ENCODE data around the gene PCDHB15.

GRCh38 chr5:141199359-141200235 lies 45.6 kb upstream of the PCDHB15 start, which contains the start of gene PCDHB11:
- TF ChIP-seq POLR2AphosphoS5 (IDR thresholded peaks at IDR 0.05; ENCODE audit: low read depth, low read length) (no peak), POLR2A (IDR thresholded peaks at IDR 0.05; ENCODE audit: low read depth, low read length) (no peak), TAF1 (IDR thresholded peaks at IDR 0.05; ENCODE audit: low read depth, low read length) (no peak)
